Putamen (tissue), 1 donor: ENCODE measurements around the gene RNF26.
A peak's percentile ranks its signal among the peaks of the same experiment; 100 is the strongest.

Source experiments
- DNase-seq: peaks from one replicate; pipeline ENCODE4 v3.0.0-alpha.2; 2016; ENCODE audit warnings: low spot score

The RNF26 gene

DNA sequence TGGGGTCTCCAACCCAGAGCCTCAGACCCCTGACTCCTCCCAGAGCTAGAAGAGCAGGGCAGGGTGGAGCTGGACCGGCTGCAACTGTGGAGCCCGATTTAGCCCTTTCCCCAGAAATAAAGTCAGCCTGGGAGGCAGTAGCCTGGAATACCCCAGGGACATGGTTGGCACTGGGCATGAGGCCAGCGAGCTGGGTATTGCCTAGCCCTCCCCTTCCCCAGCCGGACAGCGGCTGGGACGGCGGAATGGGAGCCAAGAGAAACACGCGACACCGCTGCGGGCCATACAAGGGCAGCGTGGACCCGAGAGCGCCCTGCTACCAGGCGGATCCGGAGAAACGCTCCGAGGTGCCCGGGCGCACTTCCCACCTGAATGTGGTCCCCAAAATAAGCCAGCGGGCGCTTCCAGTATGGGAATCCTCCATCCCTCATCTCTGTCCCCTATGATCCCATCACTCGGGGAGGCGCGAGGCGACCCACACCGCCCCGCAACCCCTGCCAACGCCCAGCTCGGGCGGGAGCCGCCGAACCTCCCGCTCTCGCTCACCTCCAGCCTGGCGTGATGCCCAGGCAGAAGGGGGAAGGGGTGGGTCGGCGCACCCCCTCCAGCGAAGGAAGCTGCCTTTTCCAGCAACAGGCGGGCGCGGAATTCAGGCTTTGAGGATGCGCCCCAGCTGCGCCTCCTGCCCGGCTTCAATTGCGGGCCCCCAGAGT, 18.2 kb upstream of the RNF26 start:
- peak; percentile 88 for DNase-seq

DNA sequence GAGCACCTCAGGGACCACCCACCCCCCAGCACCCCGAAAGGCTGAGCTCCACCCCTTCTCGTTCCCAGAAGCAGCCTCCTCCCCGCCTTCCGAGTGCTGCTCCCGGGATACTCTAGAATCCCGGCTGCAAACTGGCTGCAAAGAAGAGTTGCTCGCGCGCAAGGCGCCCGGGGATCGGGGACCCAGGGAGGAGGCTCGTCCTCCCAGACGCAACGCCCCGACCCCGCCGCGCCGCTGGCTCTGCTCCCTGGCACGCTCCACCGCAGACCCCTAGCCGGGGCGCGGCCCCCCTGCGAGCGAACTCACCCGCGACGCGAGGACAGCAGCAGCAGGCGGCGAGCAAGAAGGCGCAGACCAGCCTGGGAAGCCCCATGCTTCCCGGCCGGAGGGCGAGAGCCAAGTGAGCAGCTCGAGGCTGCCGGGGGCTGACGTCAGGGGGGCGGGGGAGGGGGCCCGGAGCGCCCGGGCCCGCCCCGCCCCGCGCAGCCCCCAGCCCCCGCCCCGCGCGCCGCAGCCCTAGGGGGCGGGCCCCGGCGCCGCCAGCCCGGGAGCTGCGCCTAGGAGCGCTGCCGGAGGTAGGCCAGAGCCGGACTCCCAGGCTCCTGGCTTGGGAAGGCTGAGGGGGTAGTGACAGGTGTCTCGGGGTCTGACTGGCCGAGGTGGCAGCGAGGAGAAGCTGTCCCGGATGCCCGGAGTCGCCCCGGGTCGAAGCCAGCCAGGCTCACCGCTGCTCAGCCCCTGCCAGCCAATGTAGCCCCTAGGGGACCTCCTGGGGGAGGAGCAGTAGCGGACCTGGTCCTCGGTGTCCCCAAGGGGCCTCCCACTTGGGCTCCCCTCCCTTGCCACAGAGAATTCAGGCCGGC, 17.4 kb upstream of the RNF26 start, which contains the start of gene MCAM:
Gene MCAM (minus strand): TSS at position 402 of the 863 bp plus-strand sequence. CDS start 29 bp downstream, at position 373.
- peak; percentile 62 for DNase-seq

DNA sequence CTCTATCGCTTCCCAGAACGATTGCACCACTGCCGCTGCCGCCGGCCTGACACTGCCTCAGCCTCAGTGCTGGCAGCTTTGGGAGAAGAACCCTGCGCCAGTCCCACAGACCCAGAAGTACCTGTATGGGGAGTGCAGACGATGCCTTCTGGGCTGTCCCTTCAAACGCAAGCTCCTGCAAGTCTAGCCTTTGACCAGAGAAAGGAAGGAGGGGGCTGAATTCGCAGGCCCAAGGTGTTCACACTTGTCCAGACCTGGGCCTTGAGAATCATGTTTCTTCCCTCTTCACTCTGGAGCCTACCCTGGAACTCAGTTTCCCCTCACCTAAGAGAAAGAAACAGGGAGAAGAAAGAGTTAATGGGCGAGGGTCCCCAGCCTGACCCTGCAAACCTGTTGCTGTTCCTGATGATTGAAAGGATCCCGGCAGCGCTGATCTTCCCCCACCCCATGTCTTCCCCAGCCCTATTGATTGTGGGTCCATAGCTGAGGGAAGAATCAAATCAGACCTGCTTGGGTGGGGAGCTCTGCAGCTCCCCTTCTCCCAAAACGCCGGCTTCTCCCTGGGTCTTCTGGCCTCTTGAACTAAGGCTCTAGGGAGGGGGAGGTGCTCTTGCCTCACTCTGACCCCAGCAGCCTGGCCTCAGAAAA, 16.6 kb upstream of the RNF26 start:
- DNase-seq = no peak

DNA sequence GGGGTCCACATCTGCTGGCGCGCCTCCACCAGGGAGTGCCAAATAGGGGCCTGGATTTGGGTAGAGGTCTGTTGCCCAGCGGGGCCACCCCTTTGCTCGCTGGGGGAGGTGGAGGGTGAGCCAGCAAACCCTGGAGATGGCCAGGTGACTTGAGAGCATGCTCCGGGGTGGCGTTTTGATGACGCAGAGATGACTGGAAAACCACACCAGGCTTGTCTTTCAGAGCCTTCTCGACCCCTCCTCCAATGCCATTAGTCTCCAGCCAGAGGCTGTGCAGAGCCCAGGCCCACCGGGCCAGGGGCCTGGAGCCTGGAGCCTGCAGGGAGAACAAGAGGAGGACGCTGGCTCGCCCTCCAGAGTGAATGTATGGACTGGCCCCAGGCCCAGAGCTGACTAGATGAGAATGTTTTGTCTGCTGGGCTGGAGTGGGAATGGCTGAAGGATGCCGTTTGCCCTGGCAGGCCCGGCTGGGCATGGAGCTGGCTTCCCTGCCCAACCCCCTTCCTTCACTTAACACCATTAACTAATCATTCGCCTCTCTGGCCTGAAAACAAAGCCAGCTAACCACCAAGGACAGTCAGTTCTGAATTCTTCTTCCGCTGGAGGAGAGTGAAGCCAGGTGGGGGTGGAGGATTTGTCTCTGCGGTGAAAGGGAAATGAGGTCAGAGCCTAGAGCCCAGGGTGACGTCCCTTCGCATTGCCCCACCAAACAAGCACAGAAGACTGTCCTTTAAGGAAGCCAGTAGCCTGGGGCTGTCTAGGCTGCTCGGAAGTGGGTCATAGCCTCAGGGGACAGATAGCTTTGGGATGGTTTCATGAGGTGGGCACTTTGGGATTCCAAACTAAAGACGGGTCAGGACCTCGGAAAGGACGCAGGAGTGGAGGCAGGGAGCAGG, 15.8 kb upstream of the RNF26 start:
- no peak for DNase-seq

- DNase-seq = no peak
These were observed 15.1 kb upstream of the RNF26 start for GRCh38 chr11:119319136-119319699.

GRCh38 chr11:119319700-119320239, 14.6 kb upstream of the RNF26 start:
- DNase-seq = no peak

GRCh38 chr11:119320240-119320775, 14.0 kb upstream of the RNF26 start:
- peak; percentile 84 for DNase-seq

DNA sequence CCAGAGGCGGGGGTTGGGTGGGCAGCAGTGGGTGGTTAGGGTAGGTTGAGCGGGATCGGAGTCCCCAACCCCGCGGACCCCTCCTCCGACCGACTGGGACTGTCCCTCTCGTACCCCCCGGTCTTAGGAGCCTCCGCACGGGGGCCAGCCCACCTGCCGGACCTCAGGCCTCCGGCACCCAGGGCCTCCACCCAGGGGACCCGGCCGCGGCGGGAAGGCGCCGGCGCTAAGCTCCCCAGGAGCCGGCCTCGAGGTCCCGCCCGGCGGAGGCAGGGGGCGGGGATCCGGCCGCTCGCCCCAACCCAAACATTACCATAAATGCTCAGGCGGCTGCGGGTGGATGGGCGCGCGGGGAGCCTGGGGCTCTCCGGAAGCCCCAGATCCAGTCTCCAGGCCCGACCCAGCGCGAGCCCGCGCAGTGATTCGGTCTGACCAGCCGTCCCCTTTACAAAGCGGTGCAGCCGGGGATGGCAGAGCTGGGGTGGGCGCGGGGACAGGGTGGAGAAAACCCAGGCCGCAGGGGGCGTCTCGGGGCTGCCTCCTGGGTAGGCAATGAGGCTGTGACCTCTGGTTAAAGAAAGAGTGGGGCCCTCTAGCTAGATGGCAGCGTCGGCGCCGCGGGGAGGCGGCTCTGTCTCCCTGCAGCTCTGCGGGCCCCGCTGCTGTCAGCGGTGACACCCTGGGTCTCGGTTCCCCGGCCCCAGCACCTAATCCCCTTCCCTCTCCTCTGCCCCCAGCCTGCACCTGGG, 13.4 kb upstream of the RNF26 start:
- no peak for DNase-seq

DNA sequence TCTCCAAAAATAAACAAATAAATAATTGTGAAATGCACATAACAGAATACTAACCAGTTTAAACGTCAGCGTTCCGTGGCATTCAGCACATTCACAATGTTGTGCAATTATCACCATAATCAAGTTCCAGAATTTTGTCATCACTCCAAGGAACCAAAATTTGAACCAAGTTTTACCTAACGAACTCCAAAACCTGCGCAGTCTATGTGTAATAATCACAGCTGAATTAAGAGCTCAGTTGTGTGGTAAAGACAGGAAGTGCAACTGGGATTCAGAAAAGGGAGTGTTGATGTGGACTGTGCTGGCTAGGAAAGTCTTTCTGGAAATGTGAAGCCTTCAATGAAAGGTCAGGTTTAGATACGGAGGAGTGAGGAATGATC, 12.0 kb upstream of the RNF26 start:
- DNase-seq = no peak

DNA sequence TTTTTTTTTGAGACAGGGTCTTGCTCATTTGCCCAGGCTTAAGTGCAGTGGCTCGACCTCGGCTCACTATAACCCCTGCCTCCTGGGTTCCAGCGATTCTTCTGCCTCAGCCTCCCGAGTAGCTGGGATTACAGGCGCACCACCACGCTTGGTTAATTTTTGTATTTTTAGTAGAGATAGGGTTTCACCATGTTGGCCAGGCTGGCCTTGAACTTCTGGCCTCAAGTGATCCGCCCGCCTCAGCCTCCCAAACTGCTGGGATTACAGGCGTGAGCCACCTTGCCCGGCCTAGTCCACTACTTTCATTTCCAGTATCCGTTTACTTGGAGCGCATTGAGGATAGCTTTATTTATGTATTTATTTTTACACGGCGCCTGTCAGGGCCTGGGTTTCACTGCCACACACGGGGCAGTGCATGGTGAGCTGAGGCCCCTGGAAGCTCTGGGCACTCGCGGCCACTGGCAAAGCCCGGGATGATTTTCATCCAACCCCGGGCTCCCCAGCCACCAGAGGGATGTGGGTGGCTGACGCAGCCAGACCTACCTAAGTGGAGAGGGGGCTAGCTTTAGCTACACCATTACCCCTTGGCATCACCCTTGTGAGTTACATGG, 11.3 kb upstream of the RNF26 start:
- no peak for DNase-seq

GRCh38 chr11:119323532-119324033, 10.7 kb upstream of the RNF26 start:
- peak; percentile 71 for DNase-seq

GRCh38 chr11:119324189-119324588, 10.1 kb upstream of the RNF26 start:
- DNase-seq = no peak

GRCh38 chr11:119329320-119329719, 5.0 kb upstream of the RNF26 start:
- no peak for DNase-seq

- no peak for DNase-seq
These were observed 4.1 kb upstream of the RNF26 start for GRCh38 chr11:119330237-119330636.

GRCh38 chr11:119332111-119332765, 2.1 kb upstream of the RNF26 start:
- no peak for DNase-seq

GRCh38 chr11:119335091-119335654, 846 bp downstream of the RNF26 start:
- no peak for DNase-seq

DNA sequence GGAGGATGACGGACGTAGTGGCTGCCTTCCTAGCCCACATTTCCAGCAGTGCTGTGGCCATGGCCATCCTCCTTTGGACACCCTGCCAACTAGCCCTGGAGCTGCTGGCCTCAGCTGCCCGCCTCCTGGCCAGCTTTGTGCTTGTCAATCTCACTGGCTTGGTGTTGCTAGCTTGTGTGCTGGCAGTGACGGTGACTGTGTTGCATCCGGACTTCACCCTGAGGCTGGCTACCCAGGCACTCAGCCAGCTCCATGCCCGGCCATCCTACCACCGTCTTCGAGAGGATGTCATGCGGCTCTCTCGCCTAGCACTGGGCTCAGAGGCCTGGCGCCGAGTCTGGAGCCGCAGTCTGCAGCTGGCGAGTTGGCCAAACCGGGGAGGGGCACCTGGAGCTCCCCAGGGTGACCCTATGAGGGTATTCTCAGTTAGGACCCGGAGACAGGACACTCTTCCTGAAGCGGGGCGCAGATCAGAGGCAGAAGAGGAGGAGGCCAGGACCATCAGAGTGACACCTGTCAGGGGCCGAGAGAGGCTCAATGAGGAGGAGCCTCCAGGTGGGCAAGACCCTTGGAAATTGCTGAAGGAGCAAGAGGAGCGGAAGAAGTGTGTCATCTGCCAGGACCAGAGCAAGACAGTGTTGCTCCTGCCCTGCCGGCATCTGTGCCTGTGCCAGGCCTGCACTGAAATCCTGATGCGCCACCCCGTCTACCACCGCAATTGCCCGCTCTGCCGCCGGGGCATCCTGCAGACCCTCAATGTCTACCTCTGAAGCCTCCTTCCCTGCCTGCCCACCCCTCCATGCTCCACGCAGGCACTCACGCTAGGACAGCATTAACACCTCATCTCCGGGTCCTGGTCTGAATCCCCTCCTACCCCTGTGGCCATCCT, 1.6 kb downstream of the RNF26 start:
- no peak for DNase-seq
